Measurements from ENCODE around the gene SORBS1. TPM values are rescaled to one million over a fixed set of nuclear protein-coding genes. Genes with fewer than 3 reads are reported as not detected.
A peak's percentile ranks its signal among the peaks of the same experiment; 100 is the strongest.

SORBS1 gene
- total RNA-seq, 4 donors from 2014 or later = 120 to 1,051 (median 449) TPM

- DNase-seq (ENCODE audit: low spot score) = no peak
- ATAC-seq (ENCODE audit: low FRiP score) = no peak
- TF ChIP-seq, protein P1, sequence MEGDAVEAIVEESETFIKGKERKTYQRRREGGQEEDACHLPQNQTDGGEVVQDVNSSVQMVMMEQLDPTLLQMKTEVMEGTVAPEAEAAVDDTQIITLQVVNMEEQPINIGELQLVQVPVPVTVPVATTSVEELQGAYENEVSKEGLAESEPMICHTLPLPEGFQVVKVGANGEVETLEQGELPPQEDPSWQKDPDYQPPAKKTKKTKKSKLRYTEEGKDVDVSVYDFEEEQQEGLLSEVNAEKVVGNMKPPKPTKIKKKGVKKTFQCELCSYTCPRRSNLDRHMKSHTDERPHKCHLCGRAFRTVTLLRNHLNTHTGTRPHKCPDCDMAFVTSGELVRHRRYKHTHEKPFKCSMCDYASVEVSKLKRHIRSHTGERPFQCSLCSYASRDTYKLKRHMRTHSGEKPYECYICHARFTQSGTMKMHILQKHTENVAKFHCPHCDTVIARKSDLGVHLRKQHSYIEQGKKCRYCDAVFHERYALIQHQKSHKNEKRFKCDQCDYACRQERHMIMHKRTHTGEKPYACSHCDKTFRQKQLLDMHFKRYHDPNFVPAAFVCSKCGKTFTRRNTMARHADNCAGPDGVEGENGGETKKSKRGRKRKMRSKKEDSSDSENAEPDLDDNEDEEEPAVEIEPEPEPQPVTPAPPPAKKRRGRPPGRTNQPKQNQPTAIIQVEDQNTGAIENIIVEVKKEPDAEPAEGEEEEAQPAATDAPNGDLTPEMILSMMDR (IDR thresholded peaks at IDR 0.05) = no peak
Measured at GRCh38 chr10:95451150-95451549, 110.0 kb downstream of the SORBS1 start.

- DNase-seq (ENCODE audit: low spot score) = no peak
- TF ChIP-seq, protein P1 (IDR thresholded peaks at IDR 0.05) = no peak
- ATAC-seq (ENCODE audit: low FRiP score) = no peak
Measured at GRCh38 chr10:95450188-95450587, 111.0 kb downstream of the SORBS1 start.

- DNase-seq (ENCODE audit: low spot score) (no peak), ATAC-seq (ENCODE audit: low FRiP score) (no peak)
- TF ChIP-seq, protein P1 (IDR thresholded peaks at IDR 0.05) = no peak
Measured at GRCh38 chr10:95447685-95448084, 113.5 kb downstream of the SORBS1 start.

GRCh38 chr10:95445837-95446486, 115.2 kb downstream of the SORBS1 start:
- TF ChIP-seq, protein P1 (IDR thresholded peaks at IDR 0.05) = no peak
- ATAC-seq (ENCODE audit: low FRiP score) (peak; percentile 80), DNase-seq (ENCODE audit: low spot score) (no peak)

DNA sequence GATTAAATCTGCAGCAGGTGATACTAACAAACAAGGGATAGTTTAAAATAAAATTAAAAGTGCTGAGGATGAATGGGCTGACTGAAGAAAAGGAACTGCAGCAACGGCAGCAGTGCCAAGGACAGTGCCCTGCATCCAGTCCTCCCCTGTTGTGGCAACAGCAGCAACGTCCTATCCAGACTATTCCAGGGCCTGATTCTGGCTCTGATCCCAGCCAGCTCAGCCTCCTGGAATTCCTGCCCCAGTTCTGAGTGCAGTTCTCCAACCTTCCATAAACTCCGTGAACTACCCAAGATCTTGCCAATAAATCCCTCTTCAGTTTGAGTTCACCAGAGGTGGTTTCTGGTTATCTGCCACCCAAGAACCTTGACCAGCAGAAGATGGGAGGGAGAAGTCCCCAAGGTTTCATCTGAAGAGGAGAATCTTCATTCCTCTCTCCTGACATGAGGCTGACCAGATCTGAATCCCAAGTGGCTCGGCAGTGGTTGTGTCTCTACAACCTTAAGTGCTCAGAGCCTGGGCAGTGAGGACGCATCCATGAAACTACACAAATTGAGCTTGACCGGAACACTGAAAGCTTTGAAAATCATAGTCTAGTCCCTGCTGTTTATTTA, 115.8 kb downstream of the SORBS1 start:
- no peak for DNase-seq (ENCODE audit: low spot score)
- TF ChIP-seq, protein P1 (IDR thresholded peaks at IDR 0.05) = no peak
- ATAC-seq (ENCODE audit: low FRiP score) = peak; percentile 80

- TF ChIP-seq, protein P1 (IDR thresholded peaks at IDR 0.05) = no peak
- DNase-seq (ENCODE audit: low spot score) = no peak
- no peak for ATAC-seq (ENCODE audit: low FRiP score)
Measured at GRCh38 chr10:95444792-95445191, 116.4 kb downstream of the SORBS1 start.

DNA sequence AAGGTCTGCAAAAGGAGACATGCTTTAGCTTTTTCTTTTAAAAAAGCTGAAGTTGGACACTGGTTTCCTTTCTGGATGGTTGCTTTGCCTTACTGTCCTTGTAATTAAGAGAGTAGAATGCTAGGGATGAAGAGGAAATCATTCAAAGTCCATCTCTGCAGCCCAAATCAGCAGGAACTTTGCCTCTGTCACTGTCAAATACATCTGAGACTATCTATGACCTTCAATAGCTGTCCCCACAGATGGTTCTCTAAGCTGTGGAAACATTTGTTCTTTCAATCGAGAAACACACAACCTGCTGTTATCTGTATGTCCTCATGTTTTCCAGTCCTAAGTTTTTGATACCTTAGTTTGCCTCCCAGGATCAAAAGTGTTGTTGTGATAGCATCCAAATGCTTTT, 117.5 kb downstream of the SORBS1 start:
- no peak for DNase-seq (ENCODE audit: low spot score)

More for the DNA sequence above, 117.5 kb downstream of the SORBS1 start:
- no peak for ATAC-seq (ENCODE audit: low FRiP score)
- TF ChIP-seq, protein P1 (IDR thresholded peaks at IDR 0.05) = no peak

Data from omental fat pad (tissue), 4 donors.